WTC11 (cell line): ENCODE measurements around the gene TRMU. TPM values are rescaled to one million over a fixed set of nuclear protein-coding genes. Genes with fewer than 3 reads are reported as not detected.

Experiments used
- ATF6 ChIP-seq: sonication (generic); formaldehyde crosslinking; IDR thresholded peaks from 2 replicates; pipeline ENCODE4 v1.8.1; 2023; ENCODE audit warnings: mild to moderate bottlenecking, missing genetic modification reagents
- E2F4 ChIP-seq: sonication (generic); formaldehyde crosslinking; IDR thresholded peaks from 2 replicates; pipeline ENCODE4 v1.8.1; 2022; ENCODE audit warnings: low read depth, mild to moderate bottlenecking, moderate library complexity, missing genetic modification reagents, borderline replicate concordance
- ETV6 ChIP-seq: sonication (generic); formaldehyde crosslinking; IDR thresholded peaks from 2 replicates; pipeline ENCODE4 v1.8.1; 2022; ENCODE audit warnings: mild to moderate bottlenecking, missing genetic modification reagents
- FOXK1 ChIP-seq: sonication (generic); formaldehyde crosslinking; IDR thresholded peaks from 2 replicates; pipeline ENCODE4 v1.8.0; 2022; ENCODE audit warnings: mild to moderate bottlenecking, moderate library complexity, missing genetic modification reagents
- FOXP1 ChIP-seq: sonication (generic); formaldehyde crosslinking; IDR thresholded peaks from 2 replicates; pipeline ENCODE4 v1.8.0; 2022; ENCODE audit warnings: missing genetic modification reagents, mild to moderate bottlenecking, moderate library complexity, borderline replicate concordance
- GABPB1 ChIP-seq: sonication (generic); formaldehyde crosslinking; IDR thresholded peaks from 2 replicates; pipeline ENCODE4 v1.8.1; 2023; ENCODE audit warnings: mild to moderate bottlenecking, missing genetic modification reagents
- GTF2I ChIP-seq: fragments of 250-450 bp; sonication (Bioruptor Pico); conservative IDR thresholded peaks from 2 replicates; pipeline ENCODE4 v1.4.0; 2021; ENCODE audit warnings: mild to moderate bottlenecking
- IRF1 ChIP-seq: sonication (generic); formaldehyde crosslinking; IDR thresholded peaks from 2 replicates; pipeline ENCODE4 v1.8.0; 2023; ENCODE audit warnings: missing genetic modification reagents
- IRF2 ChIP-seq: sonication (generic); formaldehyde crosslinking; IDR thresholded peaks from 2 replicates; pipeline ENCODE4 v1.8.0; 2022; ENCODE audit warnings: low read depth, missing genetic modification reagents, borderline replicate concordance
- NFE2L1 ChIP-seq: sonication (generic); formaldehyde crosslinking; IDR thresholded peaks from 2 replicates; pipeline ENCODE4 v1.8.1; 2023; ENCODE audit warnings: missing genetic modification reagents
- NR1H2 ChIP-seq: sonication (generic); formaldehyde crosslinking; IDR thresholded peaks from 2 replicates; pipeline ENCODE4 v1.9.0; 2021; ENCODE audit warnings: mild to moderate bottlenecking, moderate library complexity, missing genetic modification reagents
- NR2C2 ChIP-seq: sonication (generic); formaldehyde crosslinking; IDR thresholded peaks from 2 replicates; pipeline ENCODE4 v1.8.0; 2022; ENCODE audit warnings: mild to moderate bottlenecking, missing genetic modification reagents
- TCF7 ChIP-seq: sonication (generic); formaldehyde crosslinking; IDR thresholded peaks from 2 replicates; pipeline ENCODE4 v1.8.0; 2022; ENCODE audit warnings: mild to moderate bottlenecking, low read depth, missing genetic modification reagents, moderate library complexity
- TEAD1 ChIP-seq: sonication (generic); formaldehyde crosslinking; IDR thresholded peaks from 2 replicates; pipeline ENCODE4 v1.8.0; 2022; ENCODE audit warnings: mild to moderate bottlenecking, missing genetic modification reagents
- TP53 ChIP-seq: sonication (generic); formaldehyde crosslinking; IDR thresholded peaks from 2 replicates; pipeline ENCODE4 v1.8.1; 2023; ENCODE audit warnings: mild to moderate bottlenecking, missing genetic modification reagents
- ZNF232 ChIP-seq: sonication (generic); formaldehyde crosslinking; IDR thresholded peaks from 2 replicates; pipeline ENCODE4 v1.8.0; 2022; ENCODE audit warnings: mild to moderate bottlenecking, missing genetic modification reagents
- ZNF423 ChIP-seq: fragments of 250-450 bp; sonication (Bioruptor Pico); IDR thresholded peaks from 2 replicates; pipeline ENCODE4 v2.1.2; 2022; ENCODE audit warnings: mild to moderate bottlenecking, moderate library complexity
- total RNA-seq: library from RNA; stranded (reverse); gene quantifications from 3 replicates; pipeline ENCODE4 v1.2.3, GENCODE V29; 2021
- TF ChIP-seq, protein P1 (sequence below): fragments of 250-450 bp; sonication (Bioruptor Pico); IDR thresholded peaks from 2 replicates; pipeline ENCODE4 v2.1.2; 2022; ENCODE audit warnings: mild to moderate bottlenecking, moderate library complexity
- TF ChIP-seq, protein P2 (sequence below): sonication (generic); formaldehyde crosslinking; IDR thresholded peaks from 2 replicates; pipeline ENCODE4 v1.8.0; 2022; ENCODE audit warnings: missing genetic modification reagents
- TF ChIP-seq, protein P3 (sequence below): sonication (generic); formaldehyde crosslinking; IDR thresholded peaks from 2 replicates; pipeline ENCODE4 v1.8.1; 2022; ENCODE audit warnings: low read depth, missing genetic modification reagents, borderline replicate concordance
- TF ChIP-seq, protein P4 (sequence below): sonication (generic); formaldehyde crosslinking; IDR thresholded peaks from 2 replicates; pipeline ENCODE4 v1.8.1; 2023; ENCODE audit warnings: mild to moderate bottlenecking, missing genetic modification reagents, moderate library complexity
- TF ChIP-seq, protein P5 (sequence below): fragments of 200-600 bp; IDR thresholded peaks from 2 replicates; pipeline ENCODE4 v1.8.0; 2022; ENCODE audit warnings: antibody characterized with exemption

Gene TRMU
- total RNA-seq, 1 experiment from 2014 or later, result 103 TPM

GRCh38 chr22:46296257-46297150 is 39.0 kb upstream of the TRMU start, which contains the start of gene GTSE1 (continued):
- TF ChIP-seq, protein P1, sequence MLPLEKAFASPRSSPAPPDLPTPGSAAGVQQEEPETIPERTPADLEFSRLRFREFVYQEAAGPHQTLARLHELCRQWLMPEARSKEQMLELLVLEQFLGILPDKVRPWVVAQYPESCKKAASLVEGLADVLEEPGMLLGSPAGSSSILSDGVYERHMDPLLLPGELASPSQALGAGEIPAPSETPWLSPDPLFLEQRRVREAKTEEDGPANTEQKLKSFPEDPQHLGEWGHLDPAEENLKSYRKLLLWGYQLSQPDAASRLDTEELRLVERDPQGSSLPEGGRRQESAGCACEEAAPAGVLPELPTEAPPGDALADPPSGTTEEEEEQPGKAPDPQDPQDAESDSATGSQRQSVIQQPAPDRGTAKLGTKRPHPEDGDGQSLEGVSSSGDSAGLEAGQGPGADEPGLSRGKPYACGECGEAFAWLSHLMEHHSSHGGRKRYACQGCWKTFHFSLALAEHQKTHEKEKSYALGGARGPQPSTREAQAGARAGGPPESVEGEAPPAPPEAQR (CRISPR knock-in tag), result no peak
- TF ChIP-seq, protein P2, sequence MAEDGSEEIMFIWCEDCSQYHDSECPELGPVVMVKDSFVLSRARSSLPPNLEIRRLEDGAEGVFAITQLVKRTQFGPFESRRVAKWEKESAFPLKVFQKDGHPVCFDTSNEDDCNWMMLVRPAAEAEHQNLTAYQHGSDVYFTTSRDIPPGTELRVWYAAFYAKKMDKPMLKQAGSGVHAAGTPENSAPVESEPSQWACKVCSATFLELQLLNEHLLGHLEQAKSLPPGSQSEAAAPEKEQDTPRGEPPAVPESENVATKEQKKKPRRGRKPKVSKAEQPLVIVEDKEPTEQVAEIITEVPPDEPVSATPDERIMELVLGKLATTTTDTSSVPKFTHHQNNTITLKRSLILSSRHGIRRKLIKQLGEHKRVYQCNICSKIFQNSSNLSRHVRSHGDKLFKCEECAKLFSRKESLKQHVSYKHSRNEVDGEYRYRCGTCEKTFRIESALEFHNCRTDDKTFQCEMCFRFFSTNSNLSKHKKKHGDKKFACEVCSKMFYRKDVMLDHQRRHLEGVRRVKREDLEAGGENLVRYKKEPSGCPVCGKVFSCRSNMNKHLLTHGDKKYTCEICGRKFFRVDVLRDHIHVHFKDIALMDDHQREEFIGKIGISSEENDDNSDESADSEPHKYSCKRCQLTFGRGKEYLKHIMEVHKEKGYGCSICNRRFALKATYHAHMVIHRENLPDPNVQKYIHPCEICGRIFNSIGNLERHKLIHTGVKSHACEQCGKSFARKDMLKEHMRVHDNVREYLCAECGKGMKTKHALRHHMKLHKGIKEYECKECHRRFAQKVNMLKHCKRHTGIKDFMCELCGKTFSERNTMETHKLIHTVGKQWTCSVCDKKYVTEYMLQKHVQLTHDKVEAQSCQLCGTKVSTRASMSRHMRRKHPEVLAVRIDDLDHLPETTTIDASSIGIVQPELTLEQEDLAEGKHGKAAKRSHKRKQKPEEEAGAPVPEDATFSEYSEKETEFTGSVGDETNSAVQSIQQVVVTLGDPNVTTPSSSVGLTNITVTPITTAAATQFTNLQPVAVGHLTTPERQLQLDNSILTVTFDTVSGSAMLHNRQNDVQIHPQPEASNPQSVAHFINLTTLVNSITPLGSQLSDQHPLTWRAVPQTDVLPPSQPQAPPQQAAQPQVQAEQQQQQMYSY (CRISPR knock-in tag), result no peak
- peak; percentile 51; the same call in 1 of the 2 replicates for TF ChIP-seq NFE2L1 (CRISPR knock-in tag)
- TF ChIP-seq, protein P3, sequence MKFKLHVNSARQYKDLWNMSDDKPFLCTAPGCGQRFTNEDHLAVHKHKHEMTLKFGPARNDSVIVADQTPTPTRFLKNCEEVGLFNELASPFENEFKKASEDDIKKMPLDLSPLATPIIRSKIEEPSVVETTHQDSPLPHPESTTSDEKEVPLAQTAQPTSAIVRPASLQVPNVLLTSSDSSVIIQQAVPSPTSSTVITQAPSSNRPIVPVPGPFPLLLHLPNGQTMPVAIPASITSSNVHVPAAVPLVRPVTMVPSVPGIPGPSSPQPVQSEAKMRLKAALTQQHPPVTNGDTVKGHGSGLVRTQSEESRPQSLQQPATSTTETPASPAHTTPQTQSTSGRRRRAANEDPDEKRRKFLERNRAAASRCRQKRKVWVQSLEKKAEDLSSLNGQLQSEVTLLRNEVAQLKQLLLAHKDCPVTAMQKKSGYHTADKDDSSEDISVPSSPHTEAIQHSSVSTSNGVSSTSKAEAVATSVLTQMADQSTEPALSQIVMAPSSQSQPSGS (CRISPR knock-in tag), result no peak
- no peak for TF ChIP-seq NR2C2
- TF ChIP-seq, protein P4, sequence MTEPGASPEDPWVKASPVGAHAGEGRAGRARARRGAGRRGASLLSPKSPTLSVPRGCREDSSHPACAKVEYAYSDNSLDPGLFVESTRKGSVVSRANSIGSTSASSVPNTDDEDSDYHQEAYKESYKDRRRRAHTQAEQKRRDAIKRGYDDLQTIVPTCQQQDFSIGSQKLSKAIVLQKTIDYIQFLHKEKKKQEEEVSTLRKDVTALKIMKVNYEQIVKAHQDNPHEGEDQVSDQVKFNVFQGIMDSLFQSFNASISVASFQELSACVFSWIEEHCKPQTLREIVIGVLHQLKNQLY (CRISPR knock-in tag), result no peak
- TF ChIP-seq TCF7 (CRISPR knock-in tag), result no peak
- TF ChIP-seq GABPB1 (CRISPR knock-in tag), result peak; percentile 94
- no peak for TF ChIP-seq NR1H2 (CRISPR knock-in tag)
- no peak for TF ChIP-seq IRF2 (CRISPR knock-in tag)
- peak; percentile 61; the same call in 1 of the 2 replicates for TF ChIP-seq IRF1 (CRISPR knock-in tag)
- no peak for TF ChIP-seq ATF6
- peak; percentile 62; the same call in 1 of the 2 replicates for TF ChIP-seq FOXP1 (CRISPR knock-in tag)
- TF ChIP-seq ETV6, result peak; percentile 47; the same call in 1 of the 2 replicates
- no peak for TF ChIP-seq TP53
- TF ChIP-seq GTF2I (CRISPR knock-in tag), result no peak
- TF ChIP-seq FOXK1 (CRISPR knock-in tag), result peak; percentile 85
- peak; percentile 99 for TF ChIP-seq E2F4 (CRISPR knock-in tag)
- 0 out of 2 replicates have a peak, but pooled peaks have one; percentile 45 for TF ChIP-seq ZNF232
- TF ChIP-seq, protein P5, sequence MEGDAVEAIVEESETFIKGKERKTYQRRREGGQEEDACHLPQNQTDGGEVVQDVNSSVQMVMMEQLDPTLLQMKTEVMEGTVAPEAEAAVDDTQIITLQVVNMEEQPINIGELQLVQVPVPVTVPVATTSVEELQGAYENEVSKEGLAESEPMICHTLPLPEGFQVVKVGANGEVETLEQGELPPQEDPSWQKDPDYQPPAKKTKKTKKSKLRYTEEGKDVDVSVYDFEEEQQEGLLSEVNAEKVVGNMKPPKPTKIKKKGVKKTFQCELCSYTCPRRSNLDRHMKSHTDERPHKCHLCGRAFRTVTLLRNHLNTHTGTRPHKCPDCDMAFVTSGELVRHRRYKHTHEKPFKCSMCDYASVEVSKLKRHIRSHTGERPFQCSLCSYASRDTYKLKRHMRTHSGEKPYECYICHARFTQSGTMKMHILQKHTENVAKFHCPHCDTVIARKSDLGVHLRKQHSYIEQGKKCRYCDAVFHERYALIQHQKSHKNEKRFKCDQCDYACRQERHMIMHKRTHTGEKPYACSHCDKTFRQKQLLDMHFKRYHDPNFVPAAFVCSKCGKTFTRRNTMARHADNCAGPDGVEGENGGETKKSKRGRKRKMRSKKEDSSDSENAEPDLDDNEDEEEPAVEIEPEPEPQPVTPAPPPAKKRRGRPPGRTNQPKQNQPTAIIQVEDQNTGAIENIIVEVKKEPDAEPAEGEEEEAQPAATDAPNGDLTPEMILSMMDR, result no peak
- peak; percentile 23; the same call in 1 of the 2 replicates for TF ChIP-seq TEAD1
- no peak for TF ChIP-seq ZNF423 (CRISPR knock-in tag)
